Lung (tissue), 12 donors: ENCODE data around the gene PPARGC1A. TPM values are rescaled to one million over a fixed set of nuclear protein-coding genes. Genes with fewer than 3 reads are reported as not detected.

ENCODE experiments used
- ATAC-seq: fragments of 200-7000 bp; cut with Tn5 transposase; one replicate; pipeline ENCODE4 v1.9.1; 2020; ENCODE audit warnings: moderate number of reproducible peaks; ENCODE audit not compliant: insufficient read depth, low FRiP score
- DNase-seq, 3 donors: peaks; one replicate each; pipeline ENCODE4 v3.0.0-alpha.2; 2013 to 2017
- H3K27ac ChIP-seq, 2 donors: one replicate each; pipeline ENCODE4 v1.5.1; 2013; ENCODE audit warnings: mild to moderate bottlenecking in 2 of 2, moderate library complexity in 2 of 2, control low read depth in 1 of 2, inconsistent platforms in 1 of 2, low read depth in 1 of 2, low read length in 1 of 2
- H3K27me3 ChIP-seq, 3 donors: one replicate each; pipeline ENCODE4 v1.5.1; 2013; ENCODE audit warnings: low read length in 2 of 3; ENCODE audit not compliant: control insufficient read depth in 3 of 3, insufficient read depth in 3 of 3
- H3K36me3 ChIP-seq, 4 donors: one replicate each; pipeline ENCODE4 v1.5.1; 2013; ENCODE audit warnings: low read length in 4 of 4, mild to moderate bottlenecking in 1 of 4, moderate library complexity in 1 of 4; ENCODE audit not compliant: control insufficient read depth in 4 of 4, insufficient read depth in 4 of 4
- H3K4me1 ChIP-seq, 5 donors: one replicate each; pipeline ENCODE4 v1.5.1; 2013; ENCODE audit warnings: low read length in 5 of 5, mild to moderate bottlenecking in 2 of 5, moderate library complexity in 1 of 5; ENCODE audit not compliant: control insufficient read depth in 5 of 5, insufficient read depth in 5 of 5
- H3K4me3 ChIP-seq: one replicate; pipeline ENCODE4 v1.5.1; 2013; ENCODE audit warnings: mild to moderate bottlenecking, control low read depth, moderate library complexity
- H3K9ac ChIP-seq, 2 donors: one replicate each; pipeline ENCODE4 v1.5.1; 2013; ENCODE audit warnings: low read length in 2 of 2, control low read depth in 1 of 2; ENCODE audit not compliant: insufficient read depth in 1 of 2
- H3K9me3 ChIP-seq, 4 donors: one replicate each; pipeline ENCODE4 v1.5.1; 2013; ENCODE audit warnings: low read length in 3 of 4, mild to moderate bottlenecking in 1 of 4, moderate library complexity in 1 of 4; ENCODE audit not compliant: control insufficient read depth in 4 of 4, insufficient read depth in 3 of 4
- WGBS, 2 donors: extraction: QIAGEN DNeasy Blood & Tissue Kit; methylation state at CpG; one replicate each; pipeline ENCODE4 v1.1.7; 2013; 5-methylcytosine and 5-hydroxymethylcytosine counted together
- polyA plus RNA-seq, 2 donors: library from polyadenylated mRNA; stranded (reverse); fragments of 200-250 nt; gene quantifications; one replicate each; pipeline ENCODE4 v1.2.1, GENCODE V29; 2013
- total RNA-seq, 2 donors: library from RNA; depleted of rRNA in 1 of 2; stranded (reverse); fragments of >200 nt in 1 of 2; gene quantifications; one replicate each; pipeline ENCODE4 v1.2.1, GENCODE V29; 2014 to 2021
- TF ChIP-seq, protein P1 (sequence below): IDR thresholded peaks from 2 replicates; pipeline ENCODE4 v1.5.1; 2012; ENCODE audit warnings: mild to moderate bottlenecking; ENCODE audit errors: control extremely low read depth, extremely low read depth
- donor health status: control.
- donor health status: control.
- donor health status: Bipolar disorder and iron deficiency.
- donor health status: healthy.
- donor health status: DM: yes; HTN: yes; CAD: no.

The PPARGC1A gene
- total and polyA plus RNA-seq, 4 donors = 1.1 to 17.9 (median 5.1) TPM

DNA sequence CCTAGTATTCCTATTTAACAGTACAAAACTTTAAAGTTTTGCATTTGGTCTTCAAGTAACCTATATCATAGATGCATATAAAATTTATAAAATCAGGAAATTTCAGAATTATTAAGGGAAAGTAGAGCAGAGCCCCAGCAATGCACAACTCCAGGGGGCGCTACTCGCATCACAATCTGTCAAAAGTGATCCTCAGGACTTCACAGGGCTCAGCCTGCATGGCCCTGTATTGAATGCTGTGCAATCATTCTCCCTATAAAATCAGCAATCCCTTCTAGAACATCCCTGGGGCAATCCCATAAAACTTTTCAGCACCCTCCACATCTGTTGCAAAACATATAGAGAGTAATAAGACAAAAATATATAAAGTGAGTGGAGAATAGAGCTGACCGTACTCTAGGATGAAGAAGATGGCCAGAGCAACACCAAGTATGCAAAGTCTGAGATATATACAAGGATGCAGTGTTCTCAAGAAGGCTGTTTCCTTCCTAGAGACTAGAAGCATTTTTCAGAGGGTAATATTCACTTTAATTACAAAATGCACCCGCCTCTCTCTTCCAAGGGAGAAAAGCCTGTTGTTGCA is 12.5 kb upstream of the PPARGC1A start:
- no peak overlapping the region for H3K27ac ChIP-seq
- no peak overlapping the region for H3K9ac ChIP-seq
- no peaks in the 10 kb centered on the region for H3K9me3 ChIP-seq
- DNase-seq (no peak), ATAC-seq (no peak)
- H3K4me3 ChIP-seq = no peak overlapping the region
- TF ChIP-seq, protein P1, sequence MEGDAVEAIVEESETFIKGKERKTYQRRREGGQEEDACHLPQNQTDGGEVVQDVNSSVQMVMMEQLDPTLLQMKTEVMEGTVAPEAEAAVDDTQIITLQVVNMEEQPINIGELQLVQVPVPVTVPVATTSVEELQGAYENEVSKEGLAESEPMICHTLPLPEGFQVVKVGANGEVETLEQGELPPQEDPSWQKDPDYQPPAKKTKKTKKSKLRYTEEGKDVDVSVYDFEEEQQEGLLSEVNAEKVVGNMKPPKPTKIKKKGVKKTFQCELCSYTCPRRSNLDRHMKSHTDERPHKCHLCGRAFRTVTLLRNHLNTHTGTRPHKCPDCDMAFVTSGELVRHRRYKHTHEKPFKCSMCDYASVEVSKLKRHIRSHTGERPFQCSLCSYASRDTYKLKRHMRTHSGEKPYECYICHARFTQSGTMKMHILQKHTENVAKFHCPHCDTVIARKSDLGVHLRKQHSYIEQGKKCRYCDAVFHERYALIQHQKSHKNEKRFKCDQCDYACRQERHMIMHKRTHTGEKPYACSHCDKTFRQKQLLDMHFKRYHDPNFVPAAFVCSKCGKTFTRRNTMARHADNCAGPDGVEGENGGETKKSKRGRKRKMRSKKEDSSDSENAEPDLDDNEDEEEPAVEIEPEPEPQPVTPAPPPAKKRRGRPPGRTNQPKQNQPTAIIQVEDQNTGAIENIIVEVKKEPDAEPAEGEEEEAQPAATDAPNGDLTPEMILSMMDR = no peak
- WGBS, 2 donors = 89 to 93% methylated on average over 4 of the region's 4 CpGs
- peaks cover 0 to 4% (median 0%) of the 10 kb centered on the region in 5 donors for H3K4me1 ChIP-seq
- H3K36me3 ChIP-seq = no peaks in the 10 kb centered on the region
- no peaks in the 10 kb centered on the region for H3K27me3 ChIP-seq

DNA sequence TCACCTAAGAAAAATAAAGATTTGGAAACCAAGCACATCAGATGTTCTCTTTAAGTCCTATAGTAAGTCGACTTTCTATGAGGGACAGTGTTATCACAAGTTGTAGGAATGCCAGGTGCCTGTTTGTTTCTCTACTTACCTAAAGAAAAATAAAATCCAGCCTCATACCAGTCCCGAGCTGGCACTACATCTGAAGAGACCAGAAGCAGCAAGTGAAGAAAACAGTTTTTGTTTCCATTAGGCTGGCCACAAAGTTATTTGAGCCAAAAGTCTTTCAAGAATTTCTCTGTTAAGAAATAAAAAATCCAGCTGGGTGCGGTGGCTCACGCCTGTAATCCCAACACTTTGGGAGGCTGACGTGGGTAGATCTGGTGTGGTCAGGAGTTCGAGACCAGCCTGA is 10.8 kb upstream of the PPARGC1A start:
- Histone ChIP-seq H3K9ac (no peak overlapping the region), H3K36me3 (no peaks in the 10 kb centered on the region), H3K27me3 (no peaks in the 10 kb centered on the region), H3K4me3 (no peak overlapping the region), H3K27ac (no peak overlapping the region), H3K9me3 (no peaks in the 10 kb centered on the region), H3K4me1 (peaks cover 0 to 4% (median 0%) of the 10 kb centered on the region in 5 donors)
- WGBS, 2 donors = 86% methylated on average over 6 of the region's 6 CpGs
- ATAC-seq (no peak), DNase-seq (no peak)
- TF ChIP-seq, protein P1 = no peak

DNA sequence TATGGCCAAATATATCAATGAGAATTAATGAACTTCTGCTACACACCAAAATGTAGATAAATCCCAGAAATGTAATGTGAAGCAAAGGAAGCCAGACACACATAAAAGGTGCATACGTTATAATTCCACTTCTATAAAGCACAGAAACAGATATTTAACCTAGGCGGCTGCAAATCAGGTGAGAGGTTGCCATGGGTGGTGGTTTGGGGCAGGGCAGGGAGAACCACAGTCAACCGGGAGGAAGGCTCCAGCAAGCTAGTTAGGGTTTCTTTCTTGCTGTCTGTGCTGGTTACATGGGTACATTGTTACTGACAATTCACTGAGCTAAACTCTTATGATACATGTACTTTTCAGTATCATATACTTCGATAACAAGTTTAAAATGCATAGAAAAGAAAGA is 9.7 kb upstream of the PPARGC1A start:
- TF ChIP-seq, protein P1 = no peak
- H3K9me3 ChIP-seq = no peaks in the 10 kb centered on the region
- H3K4me1 ChIP-seq = peaks cover 0 to 4% (median 0%) of the 10 kb centered on the region in 5 donors
- no peaks in the 10 kb centered on the region for H3K27me3 ChIP-seq
- H3K36me3 ChIP-seq = no peaks in the 10 kb centered on the region
- DNase-seq (no peak), ATAC-seq (no peak)
- no peak overlapping the region for H3K27ac ChIP-seq
- H3K9ac ChIP-seq = no peak overlapping the region
- H3K4me3 ChIP-seq = no peak overlapping the region
- 83 to 88% methylated on average over 4 of the region's 4 CpGs for WGBS, 2 donors
